ENCODE results near the gene DNAH12.
"Not testable (repeated sequence)": the region's sequence is repeated elsewhere in the genome, so short reads cannot be mapped to it uniquely, and the experiment has no call there.

Gene DNAH12

DNA sequence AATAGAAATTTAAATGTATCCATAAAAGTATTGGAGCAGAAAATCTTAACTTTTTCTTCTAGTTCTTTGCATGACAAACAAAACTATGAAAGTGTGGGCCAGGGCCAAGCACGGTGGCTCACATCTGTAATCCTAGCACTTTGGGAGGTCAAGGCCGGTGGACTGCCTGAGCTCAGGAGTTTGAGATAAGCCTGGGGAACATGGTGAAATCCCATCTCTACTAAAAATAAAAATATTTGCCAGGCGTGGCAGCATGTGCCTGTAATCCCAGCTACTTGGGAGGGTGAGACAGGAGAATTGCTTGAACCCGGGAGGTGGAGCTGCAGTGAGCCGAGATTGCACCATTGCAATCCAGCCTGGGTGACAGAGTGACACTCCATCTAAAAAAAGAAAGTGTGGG lies 158.6 kb downstream of the DNAH12 start:
- Histone ChIP-seq H3K27ac (no peak overlapping the region), H3K36me3 (no peaks in the 10 kb centered on the region), H3K4me1 (ENCODE audit: control insufficient read depth in 1 of 2, insufficient read depth in 1 of 2, low read depth in 1 of 2, low read length in 1 of 2) (no peaks in the 10 kb centered on the region), H3K4me3 (ENCODE audit: low read depth in 1 of 2, low read length in 1 of 2) (no peak overlapping the region), H3K27me3 (no peaks in the 10 kb centered on the region), H3K9me3 (no peaks in the 10 kb centered on the region)
- TF ChIP-seq, protein P1, sequence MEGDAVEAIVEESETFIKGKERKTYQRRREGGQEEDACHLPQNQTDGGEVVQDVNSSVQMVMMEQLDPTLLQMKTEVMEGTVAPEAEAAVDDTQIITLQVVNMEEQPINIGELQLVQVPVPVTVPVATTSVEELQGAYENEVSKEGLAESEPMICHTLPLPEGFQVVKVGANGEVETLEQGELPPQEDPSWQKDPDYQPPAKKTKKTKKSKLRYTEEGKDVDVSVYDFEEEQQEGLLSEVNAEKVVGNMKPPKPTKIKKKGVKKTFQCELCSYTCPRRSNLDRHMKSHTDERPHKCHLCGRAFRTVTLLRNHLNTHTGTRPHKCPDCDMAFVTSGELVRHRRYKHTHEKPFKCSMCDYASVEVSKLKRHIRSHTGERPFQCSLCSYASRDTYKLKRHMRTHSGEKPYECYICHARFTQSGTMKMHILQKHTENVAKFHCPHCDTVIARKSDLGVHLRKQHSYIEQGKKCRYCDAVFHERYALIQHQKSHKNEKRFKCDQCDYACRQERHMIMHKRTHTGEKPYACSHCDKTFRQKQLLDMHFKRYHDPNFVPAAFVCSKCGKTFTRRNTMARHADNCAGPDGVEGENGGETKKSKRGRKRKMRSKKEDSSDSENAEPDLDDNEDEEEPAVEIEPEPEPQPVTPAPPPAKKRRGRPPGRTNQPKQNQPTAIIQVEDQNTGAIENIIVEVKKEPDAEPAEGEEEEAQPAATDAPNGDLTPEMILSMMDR (IDR thresholded peaks at IDR 0.05) = no peak

DNA sequence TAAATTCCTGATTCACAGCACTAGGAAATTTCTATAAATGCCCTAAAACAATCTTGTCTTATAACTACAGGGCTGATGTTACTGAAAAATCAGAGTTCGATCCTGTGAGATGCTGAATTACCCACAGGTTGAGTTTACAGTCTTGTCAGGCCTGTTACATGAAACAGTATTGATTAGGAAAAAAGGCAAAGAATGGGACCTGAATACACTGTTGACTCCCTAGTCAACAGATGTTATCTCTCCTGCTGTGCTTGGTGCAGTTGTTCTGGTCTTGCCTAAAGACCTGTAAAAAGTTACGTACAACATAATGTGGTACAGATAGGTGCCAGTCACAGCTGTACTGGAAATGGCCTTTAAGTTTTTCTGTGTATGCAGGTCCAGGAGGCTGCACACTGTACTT lies 160.3 kb downstream of the DNAH12 start:
- TF ChIP-seq, protein P1 (IDR thresholded peaks at IDR 0.05) = no peak
- Histone ChIP-seq H3K4me1 (ENCODE audit: control insufficient read depth in 1 of 2, insufficient read depth in 1 of 2, low read depth in 1 of 2, low read length in 1 of 2) (no peaks in the 10 kb centered on the region), H3K27ac (no peak overlapping the region), H3K9me3 (no peaks in the 10 kb centered on the region), H3K36me3 (no peaks in the 10 kb centered on the region), H3K4me3 (ENCODE audit: low read depth in 1 of 2, low read length in 1 of 2) (no peak overlapping the region), H3K27me3 (no peaks in the 10 kb centered on the region)

DNA sequence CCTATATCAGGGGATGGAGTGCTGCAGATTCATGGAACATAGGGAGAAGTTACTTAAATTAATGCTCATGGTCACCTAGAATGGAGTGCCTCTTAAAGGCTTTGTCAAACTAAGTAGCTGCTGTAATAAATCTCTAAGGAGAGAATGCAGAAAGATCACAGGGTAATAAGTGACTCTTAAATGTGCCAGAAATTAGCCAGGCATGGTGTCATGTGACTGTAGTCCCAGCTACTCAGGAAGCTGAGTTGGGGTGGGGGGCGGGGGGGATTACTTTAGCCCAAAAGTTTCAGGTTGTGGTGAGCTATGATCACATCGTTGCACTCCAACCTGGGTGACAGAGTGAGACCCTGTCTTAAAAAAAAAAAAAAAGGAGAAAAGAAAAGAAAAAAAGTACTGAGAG lies 160.7 kb downstream of the DNAH12 start:
- H3K4me3 ChIP-seq (ENCODE audit: low read depth in 1 of 2, low read length in 1 of 2) = no peak overlapping the region
- TF ChIP-seq, protein P1 (IDR thresholded peaks at IDR 0.05) = no peak
- no peaks in the 10 kb centered on the region for H3K9me3 ChIP-seq
- no peaks in the 10 kb centered on the region for H3K36me3 ChIP-seq
- no peaks in the 10 kb centered on the region for H3K4me1 ChIP-seq (ENCODE audit: control insufficient read depth in 1 of 2, insufficient read depth in 1 of 2, low read depth in 1 of 2, low read length in 1 of 2)
- H3K27ac ChIP-seq = no peak overlapping the region
- no peaks in the 10 kb centered on the region for H3K27me3 ChIP-seq

DNA sequence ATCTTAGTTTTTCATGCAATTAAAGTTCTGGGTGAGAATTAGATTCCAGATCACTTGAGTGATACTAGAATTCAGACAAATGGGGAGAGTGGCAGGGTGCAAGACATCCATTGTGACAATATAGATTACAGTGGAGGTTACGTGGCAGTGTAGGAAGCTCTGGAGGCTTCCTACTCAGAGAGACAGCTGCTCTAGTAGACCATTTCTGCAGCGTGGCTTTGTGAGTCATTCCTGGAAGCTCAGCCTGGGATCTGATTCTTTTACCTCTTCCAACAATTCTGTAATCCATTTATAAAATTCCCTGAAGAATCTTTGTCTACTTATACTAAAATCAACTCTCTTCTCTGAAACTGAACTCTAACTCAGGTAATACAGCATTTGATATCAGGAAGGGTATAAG lies 161.2 kb downstream of the DNAH12 start:
- H3K36me3 ChIP-seq = no peaks in the 10 kb centered on the region
- no peaks in the 10 kb centered on the region for H3K9me3 ChIP-seq
- no peaks in the 10 kb centered on the region for H3K27me3 ChIP-seq
- no peak overlapping the region for H3K27ac ChIP-seq
- H3K4me3 ChIP-seq (ENCODE audit: low read depth in 1 of 2, low read length in 1 of 2) = no peak overlapping the region
- TF ChIP-seq, protein P1 (IDR thresholded peaks at IDR 0.05) = no peak
- no peaks in the 10 kb centered on the region for H3K4me1 ChIP-seq (ENCODE audit: control insufficient read depth in 1 of 2, insufficient read depth in 1 of 2, low read depth in 1 of 2, low read length in 1 of 2)

DNA sequence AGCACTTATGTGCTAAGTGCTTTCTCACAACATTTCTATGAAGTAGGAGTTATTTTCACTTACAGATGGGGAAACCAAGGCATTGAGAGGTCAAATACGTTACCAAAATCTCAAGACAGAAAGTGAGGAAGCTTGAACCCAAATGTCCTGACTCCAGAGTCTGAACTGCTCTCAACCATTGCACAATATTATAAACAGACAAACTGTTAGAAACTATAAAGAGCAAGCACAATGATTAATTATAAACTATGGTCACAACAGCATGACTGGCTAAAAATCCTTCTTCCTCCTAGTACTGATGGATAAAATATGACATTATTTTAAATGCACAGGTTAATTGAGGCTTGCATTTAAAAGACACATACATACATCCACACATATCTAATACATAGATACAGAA lies 173.8 kb downstream of the DNAH12 start:
- TF ChIP-seq, protein P1 (IDR thresholded peaks at IDR 0.05) = no peak
- H3K4me1 ChIP-seq (ENCODE audit: control insufficient read depth in 1 of 2, insufficient read depth in 1 of 2, low read depth in 1 of 2, low read length in 1 of 2) = no peaks in the 10 kb centered on the region
- no peaks in the 10 kb centered on the region for H3K36me3 ChIP-seq

DNA sequence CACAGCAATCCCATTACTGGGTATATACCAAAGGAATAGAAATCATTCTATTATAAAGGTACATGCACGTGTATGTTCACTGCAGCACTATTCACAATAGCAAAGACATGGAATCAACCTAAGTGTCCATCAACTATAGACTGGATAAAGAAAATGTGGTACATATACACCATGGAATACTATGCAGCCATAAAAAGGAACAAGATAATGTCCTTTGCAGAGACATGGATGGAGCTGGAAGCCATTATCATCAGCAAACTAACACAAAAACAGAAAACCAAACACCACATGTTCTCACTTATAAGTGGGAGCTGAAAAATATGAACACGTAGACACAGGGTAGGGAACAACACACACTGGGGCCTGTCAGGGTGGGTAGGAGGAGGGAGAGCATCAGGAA lies 179.1 kb downstream of the DNAH12 start:
- H3K27me3 ChIP-seq; H3K4me3 ChIP-seq (ENCODE audit: low read depth in 1 of 2, low read length in 1 of 2); H3K9me3 ChIP-seq; H3K36me3 ChIP-seq; H3K4me1 ChIP-seq (ENCODE audit: control insufficient read depth in 1 of 2, insufficient read depth in 1 of 2, low read depth in 1 of 2, low read length in 1 of 2); H3K27ac ChIP-seq: not testable (repeated sequence)

More for the DNA sequence above, 173.8 kb downstream of the DNAH12 start:
- Histone ChIP-seq H3K4me3 (ENCODE audit: low read depth in 1 of 2, low read length in 1 of 2) (no peak overlapping the region), H3K27ac (no peak overlapping the region), H3K27me3 (no peaks in the 10 kb centered on the region), H3K9me3 (no peaks in the 10 kb centered on the region)

DNA sequence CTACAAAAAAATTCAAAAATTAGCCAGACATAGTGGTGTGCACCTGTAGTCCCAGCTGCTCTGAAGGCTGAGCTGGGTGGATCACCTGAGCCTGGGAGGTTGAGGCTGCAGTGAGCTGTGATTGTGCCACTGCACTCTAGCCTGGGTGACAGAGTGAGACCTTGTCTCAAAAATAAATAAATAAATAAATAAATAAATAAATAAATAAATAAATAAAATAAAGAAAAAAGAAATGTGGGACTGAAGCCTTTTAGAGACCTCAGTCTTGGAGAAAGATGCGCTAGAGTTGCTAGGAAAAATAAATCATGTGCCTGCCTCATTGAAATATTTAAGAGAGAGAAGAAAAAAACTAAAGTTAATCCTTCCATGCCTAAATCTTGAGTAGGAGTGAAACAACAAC lies 187.9 kb downstream of the DNAH12 start:
- not testable (repeated sequence) for H3K4me3 ChIP-seq (ENCODE audit: low read depth in 1 of 2, low read length in 1 of 2); H3K4me1 ChIP-seq (ENCODE audit: control insufficient read depth in 1 of 2, insufficient read depth in 1 of 2, low read depth in 1 of 2, low read length in 1 of 2); H3K27me3 ChIP-seq; H3K27ac ChIP-seq; H3K36me3 ChIP-seq; H3K9me3 ChIP-seq
